GM23248 (cell line): ENCODE results near the gene SAMD15.

Experiments
- EZH2 ChIP-seq: fragments of 200-600 bp; sonication (generic); IDR thresholded peaks from 2 replicates; pipeline ENCODE4 v1.6.1; 2018; ENCODE audit warnings: antibody characterized with exemption, mild to moderate bottlenecking; ENCODE audit not compliant: insufficient read depth, poor library complexity, severe bottlenecking
- EZH2phosphoT487 ChIP-seq: fragments of 200-600 bp; sonication (generic); IDR thresholded peaks from 2 replicates; pipeline ENCODE4 v1.6.1; 2018; ENCODE audit warnings: antibody characterized with exemption, moderate library complexity, mild to moderate bottlenecking, low read depth; ENCODE audit not compliant: insufficient read depth

- TF ChIP-seq EZH2 = no peak
- TF ChIP-seq EZH2phosphoT487 = no peak
These were observed 44.0 kb downstream of the SAMD15 start for GRCh38 chr14:77421201-77421600.
